GM15510 (cell line): ENCODE data around the gene CPS1.

ENCODE experiments used
- POLR2A ChIP-seq: IDR thresholded peaks from 3 replicates; pipeline ENCODE4 v1.6.1; 2011; ENCODE audit warnings: borderline replicate concordance; ENCODE audit not compliant: insufficient read length; ENCODE audit errors: extremely low read depth

Gene CPS1

DNA sequence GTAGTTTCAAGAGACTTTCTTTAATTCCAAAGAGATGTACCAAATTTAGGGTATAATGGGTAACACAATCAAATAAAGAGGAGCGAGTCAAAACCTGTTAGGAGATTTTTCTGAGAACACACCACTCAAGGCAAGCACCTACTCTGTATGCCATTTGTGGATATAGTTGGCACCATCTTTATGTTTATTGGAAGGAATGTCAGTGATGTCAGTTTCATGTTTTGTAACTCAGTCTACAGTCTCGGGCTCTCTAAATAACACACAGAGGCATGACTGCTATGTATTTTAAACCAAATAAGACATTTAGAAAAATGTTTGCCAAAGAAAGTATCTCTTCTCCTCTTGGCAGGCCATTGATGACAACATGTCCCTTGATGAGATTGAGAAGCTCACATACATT is 59.7 kb downstream of the CPS1 start:
- TF ChIP-seq POLR2A = no peak

DNA sequence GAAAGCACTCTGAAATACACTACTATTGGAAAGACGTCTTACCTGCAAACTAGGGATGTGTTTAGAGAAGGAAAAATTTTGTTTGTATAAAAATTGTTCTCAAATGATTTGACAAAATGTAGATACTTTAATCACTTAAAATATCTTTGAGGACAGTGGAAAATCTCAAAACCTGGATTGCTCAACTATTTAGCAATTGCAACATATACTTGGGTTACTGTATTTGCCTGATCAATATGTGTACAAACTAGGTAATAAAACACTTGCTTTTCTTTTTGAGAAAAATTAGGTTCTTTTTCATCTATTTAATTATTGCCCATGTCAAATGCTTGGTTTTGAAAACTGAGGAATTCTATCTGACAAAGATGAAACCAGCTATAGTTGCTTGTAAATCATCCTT is 60.9 kb downstream of the CPS1 start:
- TF ChIP-seq POLR2A = no peak

DNA sequence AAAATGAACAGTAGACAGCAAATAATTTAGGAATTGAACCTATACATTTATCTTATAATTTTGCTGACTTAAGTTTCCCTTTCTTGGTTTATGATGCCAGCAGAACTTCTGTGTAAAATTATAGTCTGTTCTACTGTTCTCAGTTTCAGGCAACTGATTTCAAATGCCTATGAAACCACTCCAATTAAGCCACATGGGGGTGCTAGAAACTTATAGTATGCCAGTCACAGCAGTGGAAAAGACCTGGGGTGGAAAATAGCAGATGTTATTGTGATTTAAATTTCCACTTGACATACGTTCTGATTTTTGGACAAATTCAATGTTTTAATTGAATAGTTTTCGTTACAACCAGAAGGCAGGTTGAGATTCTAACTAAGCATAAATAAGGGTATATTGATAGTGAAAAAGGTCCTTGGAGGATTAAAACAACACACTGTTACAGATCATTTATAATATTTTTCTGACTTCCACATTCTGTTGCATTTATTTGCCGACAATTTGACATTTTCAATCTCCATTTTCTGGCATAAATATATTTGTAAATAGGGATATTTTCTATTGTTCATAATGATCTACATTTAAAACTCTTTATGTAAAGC is 61.4 kb downstream of the CPS1 start:
- TF ChIP-seq POLR2A = no peak

DNA sequence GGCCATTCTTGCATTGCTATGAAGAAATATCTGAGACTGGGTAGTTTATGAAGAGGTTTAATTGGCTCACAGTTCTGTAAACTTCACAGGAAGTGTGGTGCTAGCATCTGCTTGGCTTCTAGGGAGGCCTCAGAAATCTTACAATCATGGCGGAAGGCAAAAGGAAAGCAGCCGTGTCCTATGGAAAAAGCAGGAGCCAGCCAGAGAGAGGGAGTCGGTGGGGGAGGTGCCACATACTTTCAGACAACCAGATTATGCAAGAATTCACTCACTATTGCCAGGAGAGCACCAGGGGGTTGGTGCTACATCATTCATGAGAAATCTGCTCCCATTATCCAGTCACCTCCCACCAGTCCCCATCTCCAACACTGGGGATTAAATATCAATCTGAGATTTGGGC is 64.1 kb downstream of the CPS1 start:
- no peak for TF ChIP-seq POLR2A

DNA sequence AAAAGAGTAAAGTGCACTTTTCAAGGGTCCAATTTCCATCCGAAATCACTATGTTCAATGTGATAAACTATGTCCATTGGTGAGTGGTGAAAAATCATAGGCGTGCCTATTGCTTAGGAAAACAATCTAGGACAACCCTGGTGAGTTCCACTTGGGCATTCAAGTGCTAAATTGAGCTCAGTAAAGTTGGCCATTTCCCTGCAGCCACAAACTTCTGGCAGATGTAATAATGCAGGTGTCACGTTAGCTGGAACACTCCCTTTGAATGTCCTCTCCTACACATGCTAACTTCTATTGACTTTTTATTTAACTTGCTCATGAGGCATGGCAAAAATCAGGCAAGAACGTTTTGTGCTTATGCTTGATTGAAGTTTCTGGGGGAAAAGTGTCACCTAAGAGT is 67.1 kb downstream of the CPS1 start:
- no peak for TF ChIP-seq POLR2A

DNA sequence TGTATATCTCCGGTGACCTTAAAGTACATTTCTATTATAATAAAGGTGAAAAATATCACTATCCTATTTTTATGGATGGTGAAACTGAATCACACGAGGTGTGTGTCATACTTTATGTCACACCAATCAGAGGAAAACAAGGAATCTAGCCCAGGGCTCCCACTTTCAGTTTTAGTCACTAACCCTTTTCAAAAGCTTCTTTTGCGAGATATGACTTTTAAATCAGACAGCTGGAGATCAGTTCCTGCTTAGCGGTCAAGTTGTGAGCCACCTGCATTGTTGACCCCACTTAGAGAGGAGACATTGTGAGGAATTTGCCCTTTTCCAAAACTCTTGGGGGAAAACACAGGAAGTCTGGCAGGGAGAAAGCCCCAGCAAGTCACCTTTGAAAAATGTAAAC is 70.5 kb downstream of the CPS1 start:
- TF ChIP-seq POLR2A = no peak

DNA sequence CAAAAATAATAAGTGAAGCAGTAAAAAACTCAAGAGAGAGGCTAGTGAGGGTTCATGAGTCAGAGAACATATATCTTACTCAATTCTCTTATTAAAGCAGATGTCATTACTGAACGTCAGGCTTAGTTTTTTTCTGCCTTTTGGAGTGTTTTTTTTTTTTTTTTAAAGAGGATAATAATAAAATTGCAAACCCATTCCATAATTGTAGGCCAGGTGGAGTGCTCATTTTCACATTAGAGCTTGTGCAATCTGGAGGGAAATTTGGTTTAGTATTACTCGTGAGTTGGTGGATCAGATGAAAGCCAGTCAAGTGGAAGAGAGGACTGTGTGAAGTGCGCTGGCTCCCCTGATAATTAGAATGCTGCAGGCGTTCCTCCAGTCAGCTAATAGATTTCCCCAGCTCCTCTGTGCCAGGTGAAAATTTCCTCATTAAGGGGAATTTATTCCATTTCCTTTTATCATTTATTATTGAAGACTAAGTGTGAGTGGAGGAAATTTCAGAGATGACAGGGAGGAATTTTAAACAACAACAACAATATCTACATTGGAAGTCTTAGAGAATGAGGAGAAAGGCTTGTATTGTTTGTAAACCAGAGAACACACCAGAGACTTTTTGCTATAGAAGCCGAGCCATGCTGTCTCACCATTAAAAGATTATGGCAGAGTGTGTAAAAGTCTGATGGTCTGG is 74.6 kb downstream of the CPS1 start:
- TF ChIP-seq POLR2A = no peak

DNA sequence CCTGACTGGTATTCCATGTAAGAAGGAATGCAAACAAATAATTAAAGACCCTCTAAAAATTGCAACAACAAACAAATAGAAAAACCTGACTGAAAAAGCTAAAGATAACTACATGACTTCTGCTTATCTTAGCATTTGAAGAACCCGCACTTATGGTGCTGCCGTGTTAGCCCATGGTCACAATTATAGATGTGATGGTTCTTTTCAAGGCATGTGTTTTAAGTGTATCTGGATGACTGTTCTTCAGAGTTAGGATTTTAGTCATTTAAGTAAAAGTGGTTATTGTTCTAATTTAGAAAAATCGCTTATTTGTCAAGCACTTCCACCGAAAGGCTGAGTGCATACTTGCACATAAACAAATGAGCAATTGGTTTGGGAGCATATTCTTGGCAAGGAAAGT is 77.3 kb downstream of the CPS1 start:
- TF ChIP-seq POLR2A = no peak

DNA sequence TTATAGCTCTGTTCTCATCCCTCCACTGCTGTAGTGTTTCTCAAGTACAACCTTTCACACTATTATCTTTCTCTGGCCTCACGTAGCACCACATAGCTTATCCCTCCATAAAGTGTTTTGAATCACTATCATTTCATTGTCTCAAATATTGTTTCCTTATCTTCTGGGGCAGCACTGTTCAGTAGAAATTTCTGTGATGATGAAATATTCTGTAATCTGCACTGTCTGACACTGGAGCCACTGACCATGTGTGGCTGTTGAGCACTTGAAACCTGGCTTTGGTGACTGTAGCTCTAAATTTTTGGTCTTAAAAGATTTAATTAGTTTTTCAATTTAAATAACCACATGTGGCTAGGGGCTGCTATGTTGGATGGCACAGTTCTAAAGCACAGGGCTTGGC is 78.9 kb downstream of the CPS1 start:
- no peak for TF ChIP-seq POLR2A

DNA sequence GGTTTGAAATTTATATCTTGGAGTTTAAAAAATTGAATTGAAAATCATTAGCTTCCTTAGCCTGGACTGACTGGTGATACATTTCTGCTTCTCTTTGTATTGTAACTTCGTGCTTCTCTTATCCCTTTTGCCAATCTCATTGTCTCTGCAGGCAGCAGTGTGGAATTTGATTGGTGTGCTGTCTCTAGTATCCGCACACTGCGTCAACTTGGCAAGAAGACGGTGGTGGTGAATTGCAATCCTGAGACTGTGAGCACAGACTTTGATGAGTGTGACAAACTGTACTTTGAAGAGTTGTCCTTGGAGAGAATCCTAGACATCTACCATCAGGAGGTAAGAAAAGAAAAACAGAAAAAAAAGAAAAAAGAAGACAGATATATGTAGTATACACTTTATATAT is 85.9 kb downstream of the CPS1 start:
- TF ChIP-seq POLR2A = no peak

DNA sequence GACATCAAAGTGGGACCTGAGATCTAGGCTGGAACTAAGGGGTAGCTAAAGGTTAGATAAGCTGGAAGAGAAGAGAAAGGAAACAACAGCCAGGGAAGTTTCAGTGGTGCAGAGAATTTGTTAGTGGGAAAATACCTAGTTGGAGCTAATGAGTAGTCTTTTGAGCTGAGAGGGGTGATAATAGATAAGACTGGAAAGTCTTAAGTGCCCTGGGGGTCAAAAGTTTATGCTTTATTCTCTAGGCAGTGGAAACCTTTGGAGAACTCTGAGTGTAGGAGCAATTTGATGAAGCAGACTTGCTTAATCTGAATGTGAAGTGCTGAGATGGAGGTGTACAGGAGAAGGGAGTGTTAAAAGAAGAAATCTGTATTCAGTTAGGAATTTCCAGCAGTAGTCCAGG is 90.8 kb downstream of the CPS1 start:
- TF ChIP-seq POLR2A = no peak

DNA sequence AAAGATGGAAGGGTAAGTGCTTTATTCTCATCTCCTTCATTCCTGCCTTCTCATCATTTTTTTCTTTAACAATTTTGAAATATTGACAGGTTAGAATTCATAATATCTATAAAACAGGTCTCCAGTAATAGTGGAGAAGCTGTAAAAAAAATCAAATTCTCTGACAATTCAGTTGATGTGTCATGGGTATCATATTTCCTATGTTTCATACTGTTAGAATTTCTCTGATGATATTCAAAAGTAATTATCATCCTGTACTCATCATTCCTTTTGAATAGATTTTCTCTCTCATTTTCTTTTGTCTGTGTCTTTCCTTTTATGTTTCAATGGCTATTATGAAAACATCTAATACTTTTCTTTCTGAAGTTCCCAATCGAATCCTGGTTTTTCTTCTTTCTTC is 97.7 kb downstream of the CPS1 start:
- TF ChIP-seq POLR2A = no peak

DNA sequence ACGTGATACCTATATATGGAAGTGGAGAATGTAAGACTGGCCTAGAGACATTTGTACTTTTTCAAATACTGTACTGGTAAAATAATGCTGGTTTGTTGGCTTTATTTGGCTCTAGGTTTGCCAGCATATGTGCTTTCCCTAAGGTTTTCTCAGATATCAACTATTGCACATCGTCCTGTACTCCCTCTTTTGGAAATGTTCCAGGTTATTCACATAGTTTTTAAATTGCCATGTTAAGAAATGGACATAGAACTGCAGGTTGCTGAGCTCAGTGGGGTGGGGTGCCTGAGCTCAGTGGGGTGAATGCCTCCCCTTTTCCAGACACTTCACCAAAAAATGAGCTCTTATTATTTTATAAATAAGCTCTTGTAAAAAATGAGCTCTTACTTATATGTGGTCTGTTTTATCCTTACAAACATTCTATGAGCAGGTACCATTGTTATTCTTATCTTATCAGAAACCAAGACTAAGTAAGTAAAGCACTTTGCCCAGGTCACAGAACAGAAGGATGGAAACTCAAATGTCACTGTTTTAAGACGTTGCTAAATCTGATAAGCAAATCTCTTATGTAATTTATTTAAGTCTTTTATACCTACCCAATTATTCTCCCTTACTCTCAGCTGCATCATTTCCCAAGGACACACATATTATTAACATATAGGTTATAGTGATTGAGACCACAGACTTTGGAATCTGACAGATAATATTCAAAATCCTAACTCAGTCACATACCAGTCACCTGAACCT is 99.0 kb downstream of the CPS1 start:
- no peak for TF ChIP-seq POLR2A

DNA sequence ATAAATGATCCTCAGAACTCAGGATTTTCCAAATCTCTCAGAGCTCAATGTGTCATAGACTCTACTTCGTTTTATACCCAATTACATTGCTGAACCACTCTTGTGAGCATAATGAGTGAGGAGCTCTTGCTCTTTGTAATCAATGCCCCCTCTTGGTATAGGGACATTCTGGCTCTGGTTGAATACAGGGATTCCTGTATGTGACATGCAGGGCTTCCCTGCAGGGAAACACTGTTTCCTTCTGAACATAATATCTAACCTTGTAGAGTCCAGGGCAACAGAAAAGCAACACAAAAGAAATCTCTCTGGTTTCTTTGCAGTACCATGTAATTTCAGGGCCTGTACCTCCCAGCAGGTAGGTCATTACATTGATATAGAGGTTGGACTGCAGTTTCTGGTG is 101.5 kb downstream of the CPS1 start:
- no peak for TF ChIP-seq POLR2A

DNA sequence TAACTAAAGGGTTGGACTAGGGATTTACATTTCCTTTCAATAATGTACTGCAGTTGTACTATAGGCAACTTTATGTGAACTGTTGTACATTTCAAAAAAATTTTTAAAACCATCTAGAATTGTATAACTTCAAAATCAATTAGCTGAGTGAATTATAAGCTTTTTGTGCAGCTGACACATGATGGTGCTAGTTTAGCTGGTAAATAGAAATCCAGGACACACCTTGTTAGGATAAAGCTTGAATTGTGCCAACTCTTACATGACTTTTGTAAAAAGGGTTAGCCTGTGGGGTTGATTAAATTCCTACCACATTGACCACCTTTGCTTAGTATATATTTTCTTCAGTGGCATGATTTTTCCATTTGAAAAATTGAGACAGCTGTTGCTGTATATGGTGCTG is 104.4 kb downstream of the CPS1 start:
- TF ChIP-seq POLR2A = no peak

DNA sequence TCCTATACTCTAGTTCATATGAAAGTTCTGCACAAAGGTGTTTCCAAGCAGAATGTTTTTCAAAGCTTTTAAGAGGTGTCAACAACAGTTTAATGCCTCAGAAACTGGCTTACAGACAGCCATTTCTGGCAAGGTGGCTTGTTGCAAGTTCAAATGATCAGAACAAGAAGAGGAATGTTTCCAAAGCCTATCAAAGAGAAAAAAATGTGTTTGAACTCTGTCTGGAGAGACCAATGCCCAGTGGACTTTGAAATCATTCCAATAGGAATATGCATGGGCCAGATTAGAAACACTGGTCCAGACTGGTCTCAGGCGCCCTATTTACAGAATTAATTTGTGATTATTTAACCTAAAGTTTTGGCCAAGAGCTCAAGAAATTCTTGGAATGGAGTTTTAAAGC is 106.2 kb downstream of the CPS1 start:
- TF ChIP-seq POLR2A = no peak
